Tibial nerve (tissue), 4 donors: ENCODE data around the gene URI1.

ENCODE experiments used
- EP300 ChIP-seq, 2 donors: sonication (generic); formaldehyde crosslinking; IDR thresholded peaks; one replicate each; pipeline ENCODE4 v1.6.1; 2017; ENCODE audit warnings: antibody characterized with exemption in 2 of 2, mild to moderate bottlenecking in 1 of 2
- TF ChIP-seq, protein P1 (sequence below), 5 experiments: fragments of 200-600 bp in 3 of 5; fragments of 450-650 bp in 2 of 5; sonication (generic) in 3 of 5; IDR thresholded peaks; one replicate each; pipeline ENCODE4 v1.5.1; 2016 to 2019; ENCODE audit warnings: antibody characterized with exemption in 5 of 5, mild to moderate bottlenecking in 3 of 5, moderate library complexity in 2 of 5

DNA sequence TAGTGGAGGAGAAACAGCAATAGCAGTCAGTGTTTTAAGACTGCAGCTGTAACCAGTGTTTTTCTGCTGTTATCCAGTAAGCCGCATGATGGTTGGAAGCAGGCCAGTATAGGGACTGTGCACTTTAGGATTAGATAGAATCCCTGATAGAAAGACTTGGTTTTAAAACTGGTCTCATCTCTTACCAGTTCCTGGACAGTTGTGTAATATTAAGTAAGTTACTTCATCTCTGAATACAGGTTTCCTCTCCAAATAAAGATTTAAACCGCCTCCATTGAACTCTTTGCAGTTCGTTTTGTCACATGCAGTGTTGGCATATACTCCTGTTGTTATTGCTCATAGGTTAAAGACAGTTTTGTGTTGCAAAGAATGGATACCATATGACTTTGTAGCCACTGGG lies 25.6 kb downstream of the URI1 start:
- TF ChIP-seq, protein P1, sequence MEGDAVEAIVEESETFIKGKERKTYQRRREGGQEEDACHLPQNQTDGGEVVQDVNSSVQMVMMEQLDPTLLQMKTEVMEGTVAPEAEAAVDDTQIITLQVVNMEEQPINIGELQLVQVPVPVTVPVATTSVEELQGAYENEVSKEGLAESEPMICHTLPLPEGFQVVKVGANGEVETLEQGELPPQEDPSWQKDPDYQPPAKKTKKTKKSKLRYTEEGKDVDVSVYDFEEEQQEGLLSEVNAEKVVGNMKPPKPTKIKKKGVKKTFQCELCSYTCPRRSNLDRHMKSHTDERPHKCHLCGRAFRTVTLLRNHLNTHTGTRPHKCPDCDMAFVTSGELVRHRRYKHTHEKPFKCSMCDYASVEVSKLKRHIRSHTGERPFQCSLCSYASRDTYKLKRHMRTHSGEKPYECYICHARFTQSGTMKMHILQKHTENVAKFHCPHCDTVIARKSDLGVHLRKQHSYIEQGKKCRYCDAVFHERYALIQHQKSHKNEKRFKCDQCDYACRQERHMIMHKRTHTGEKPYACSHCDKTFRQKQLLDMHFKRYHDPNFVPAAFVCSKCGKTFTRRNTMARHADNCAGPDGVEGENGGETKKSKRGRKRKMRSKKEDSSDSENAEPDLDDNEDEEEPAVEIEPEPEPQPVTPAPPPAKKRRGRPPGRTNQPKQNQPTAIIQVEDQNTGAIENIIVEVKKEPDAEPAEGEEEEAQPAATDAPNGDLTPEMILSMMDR (IDR thresholded peaks at IDR 0.05): no peak
- TF ChIP-seq EP300 (IDR thresholded peaks at IDR 0.05): no peak
